PC-9 (cell line): Measurements from ENCODE around the gene ARHGAP24. TPM values are rescaled to one million over a fixed set of nuclear protein-coding genes. Genes with fewer than 3 reads are reported as not detected.

Source experiments
- BruUV-seq: library from RNA; stranded (reverse); fragments of 400-500 nt; replicated peaks from 2 replicates; lab custom pipeline; 2021; lab: Mats Ljungman, UMichigan
- CTCF ChIA-PET: fragments of 300-600 bp; sonication (Branson Sonifier 250); formaldehyde crosslinking; loops from one replicate; lab custom pipeline; 2022; ENCODE audit warnings: antibody characterized with exemption; lab: Charles Lee
- POLR2A ChIA-PET: fragments of 300-600 bp; sonication (Branson Sonifier 250); formaldehyde crosslinking; loops from one replicate; lab custom pipeline; 2022; ENCODE audit warnings: antibody characterized with exemption; ENCODE audit not compliant: unreplicated experiment; lab: Charles Lee
- DNase-seq, 2 experiments: peaks; one replicate each; pipeline versions ENCODE4 v3.0.0 to v3.0.0-alpha.2; 2015 to 2022; ENCODE audit warnings: mixed read lengths in 1 of 2
- H2AFZ ChIP-seq: fragments of 200-600 bp; sonication (generic); 2 replicates; pipeline ENCODE4 v1.8.1; 2017; ENCODE audit warnings: antibody characterized with exemption
- H3F3A ChIP-seq: fragments of 200-600 bp; sonication (generic); 2 replicates; pipeline ENCODE4 v1.8.1; 2017; ENCODE audit warnings: antibody characterized with exemption, mild to moderate bottlenecking, low read depth; ENCODE audit not compliant: insufficient read depth
- H3K27ac ChIP-seq: fragments of 200-600 bp; sonication (generic); 2 replicates; pipeline ENCODE4 v1.6.1; 2016; ENCODE audit warnings: mixed run types
- H3K27me3 ChIP-seq: fragments of 200-600 bp; sonication (generic); 2 replicates; pipeline ENCODE4 v1.6.1; 2016; ENCODE audit warnings: low read depth, mixed run types; ENCODE audit not compliant: insufficient read depth
- H3K36me3 ChIP-seq: fragments of 200-600 bp; sonication (generic); 2 replicates; pipeline ENCODE4 v1.6.1; 2016; ENCODE audit warnings: low read depth, mixed run types
- H3K4me1 ChIP-seq: fragments of 200-600 bp; sonication (generic); replicated peaks from 2 replicates; pipeline ENCODE4 v1.6.1; 2016; ENCODE audit warnings: mixed run types; ENCODE audit not compliant: insufficient read depth
- H3K4me2 ChIP-seq: fragments of 200-600 bp; sonication (generic); 2 replicates; pipeline ENCODE4 v1.6.1; 2017; ENCODE audit warnings: mixed run types
- H3K4me3 ChIP-seq: fragments of 200-600 bp; sonication (generic); 2 replicates; pipeline ENCODE4 v1.6.1; 2016; ENCODE audit warnings: mixed run types
- H3K79me2 ChIP-seq: fragments of 200-600 bp; sonication (generic); 2 replicates; pipeline ENCODE4 v1.6.1; 2017; ENCODE audit warnings: low read depth, mixed run types
- H3K9me2 ChIP-seq: fragments of 200-600 bp; sonication (generic); 2 replicates; pipeline ENCODE4 v1.8.1; 2017; ENCODE audit warnings: mild to moderate bottlenecking; ENCODE audit not compliant: insufficient read depth
- H3K9me3 ChIP-seq: fragments of 200-600 bp; sonication (generic); 2 replicates; pipeline ENCODE4 v1.8.1; 2016; ENCODE audit warnings: low read depth; ENCODE audit not compliant: insufficient read depth
- H4K20me1 ChIP-seq: fragments of 200-600 bp; sonication (generic); 2 replicates; pipeline ENCODE4 v1.8.1; 2017; ENCODE audit not compliant: insufficient read depth
- CTCF ChIP-seq: fragments of 200-600 bp; sonication (generic); conservative IDR thresholded peaks from 2 replicates; pipeline ENCODE4 v1.6.1; 2017; ENCODE audit warnings: mixed run types, antibody characterized with exemption, mild to moderate bottlenecking, moderate library complexity
- EZH2 ChIP-seq: fragments of 200-600 bp; sonication (generic); IDR thresholded peaks from 2 replicates; pipeline ENCODE4 v1.8.0; 2017; ENCODE audit warnings: antibody characterized with exemption, low read depth
- intact Hi-C: fragments of 100-400 bp; cut with micrococcal nuclease; formaldehyde crosslinking; loops from one replicate; pipeline ENCODE4 v1.10.0; 2022; ENCODE audit not compliant: unreplicated experiment
- total RNA-seq: library from RNA; stranded (reverse); gene quantifications from 2 replicates; pipeline ENCODE4 v1.2.3, GENCODE V29; 2021

The ARHGAP24 gene
- total RNA-seq, 1 experiment from 2014 or later, result 2.2 TPM

- H3K4me3 ChIP-seq, result no peak overlapping the region
- ChIA-PET POLR2A (no interaction called here), CTCF (interaction anchor here (0.7 kb wide), 1 partner anchor 658 kb away, joined by 3 read pairs; no protein-coding TSS in a partner anchor)
- H3K27me3 ChIP-seq, result no peaks in the 10 kb centered on the region
- H3K9me2 ChIP-seq, result no peaks in the 10 kb centered on the region
- no peaks in the 10 kb centered on the region for H3K36me3 ChIP-seq
- no peaks in the 10 kb centered on the region for H3K9me3 ChIP-seq
- DNase-seq, result no peak
- no peak overlapping the region for H3K4me2 ChIP-seq
- H3F3A ChIP-seq, result no peaks in the 10 kb centered on the region
- no peak overlapping the region for H2AFZ ChIP-seq
- no peaks in the 10 kb centered on the region for H3K79me2 ChIP-seq
- intact Hi-C loops, result loop anchor here (10.0 kb wide), 1 partner anchor 266 kb away; the partner anchor contains the start of gene ARHGAP24
- TF ChIP-seq EZH2, result no peak
- TF ChIP-seq CTCF, result no peak
- no peaks in the 10 kb centered on the region for H3K4me1 ChIP-seq
- H4K20me1 ChIP-seq, result no peaks in the 10 kb centered on the region
- no TSS peak for BruUV-seq
- H3K27ac ChIP-seq, result no peak overlapping the region
Measured at GRCh38 chr4:85740431-85740861, 265.5 kb downstream of the ARHGAP24 start.

- TF ChIP-seq CTCF, result no peak
- TF ChIP-seq EZH2, result no peak
- no TSS peak for BruUV-seq
- DNase-seq, result no peak
- Histone ChIP-seq H3F3A (no peaks in the 10 kb centered on the region), H3K9me3 (no peaks in the 10 kb centered on the region), H3K4me2 (no peak overlapping the region), H3K79me2 (no peaks in the 10 kb centered on the region), H2AFZ (no peak overlapping the region), H4K20me1 (no peaks in the 10 kb centered on the region), H3K9me2 (no peaks in the 10 kb centered on the region), H3K36me3 (no peaks in the 10 kb centered on the region), H3K4me1 (no peaks in the 10 kb centered on the region), H3K27me3 (no peaks in the 10 kb centered on the region), H3K27ac (no peak overlapping the region), H3K4me3 (no peak overlapping the region)
- ChIA-PET POLR2A (no interaction called here), CTCF (interaction anchor here (0.5 kb wide), 1 partner anchor 605 kb away, joined by 3 read pairs; no protein-coding TSS in a partner anchor)
- intact Hi-C loops, result loop anchor here (10.0 kb wide), 1 partner anchor 267 kb away; the partner anchor contains the start of gene ARHGAP24
Measured at GRCh38 chr4:85741381-85741780, 266.4 kb downstream of the ARHGAP24 start.

- ChIA-PET CTCF (no interaction called here), POLR2A (no interaction called here)
- no peak for TF ChIP-seq CTCF
- TF ChIP-seq EZH2, result no peak
- H3K36me3 ChIP-seq, result no peaks in the 10 kb centered on the region
- H4K20me1 ChIP-seq, result no peaks in the 10 kb centered on the region
- H3K79me2 ChIP-seq, result no peaks in the 10 kb centered on the region
- no peaks in the 10 kb centered on the region for H3K27me3 ChIP-seq
- H3K4me3 ChIP-seq, result no peak overlapping the region
- no peaks in the 10 kb centered on the region for H3K4me1 ChIP-seq
- no peak overlapping the region for H2AFZ ChIP-seq
- intact Hi-C loops, result loop anchor here (10.0 kb wide), 1 partner anchor 267 kb away; the partner anchor contains the start of gene ARHGAP24
- no peaks in the 10 kb centered on the region for H3F3A ChIP-seq
- H3K9me2 ChIP-seq, result no peaks in the 10 kb centered on the region
- H3K9me3 ChIP-seq, result no peaks in the 10 kb centered on the region
- no peak overlapping the region for H3K27ac ChIP-seq
- no TSS peak for BruUV-seq
- DNase-seq, result no peak
- H3K4me2 ChIP-seq, result no peak overlapping the region
Measured at GRCh38 chr4:85741921-85742591, 267.1 kb downstream of the ARHGAP24 start.
